SK-N-SH treated with all-trans-retinoic acid at 6 μM for 48 hours (cell line): ENCODE data around the gene ACTN3.
"Not testable (repeated sequence)": the region's sequence is repeated elsewhere in the genome, so short reads cannot be mapped to it uniquely, and the experiment has no call there.

Experiments used
- ATAC-seq: fragments of 200-7000 bp; cut with Tn5 transposase; 3 replicates; pipeline ENCODE4 v1.9.1; 2020; ENCODE audit warnings: mild to moderate bottlenecking, moderate library complexity
- ARNTL ChIP-seq: fragments of 450-650 bp; formaldehyde crosslinking; IDR thresholded peaks from 2 replicates; pipeline ENCODE4 v1.5.0; 2020; ENCODE audit warnings: low read depth, mild to moderate bottlenecking, moderate library complexity, borderline replicate concordance
- CREB5 ChIP-seq: fragments of 250-450 bp; sonication (Bioruptor Pico); IDR thresholded peaks from 2 replicates; pipeline ENCODE4 v1.5.1; 2020; ENCODE audit warnings: low read depth, mild to moderate bottlenecking, moderate library complexity
- ESRRG ChIP-seq: fragments of 250-450 bp; sonication (Bioruptor Pico); IDR thresholded peaks from 2 replicates; pipeline ENCODE4 v1.6.1; 2021; ENCODE audit warnings: mild to moderate bottlenecking
- GLIS3 ChIP-seq: fragments of 250-450 bp; sonication (Bioruptor Pico); IDR thresholded peaks from 2 replicates; pipeline ENCODE4 v1.5.0; 2020; ENCODE audit warnings: mild to moderate bottlenecking, moderate library complexity
- ISL1 ChIP-seq: fragments of 250-450 bp; sonication (Bioruptor Pico); IDR thresholded peaks from 2 replicates; pipeline ENCODE4 v2.1.2; 2022; ENCODE audit warnings: mild to moderate bottlenecking, moderate library complexity
- OSR1 ChIP-seq: fragments of 250-450 bp; sonication (Bioruptor Pico); IDR thresholded peaks from 2 replicates; pipeline ENCODE4 v1.8.0; 2022; ENCODE audit warnings: moderate library complexity, mild to moderate bottlenecking, inconsistent platforms
- PATZ1 ChIP-seq: fragments of 250-450 bp; sonication (Bioruptor Pico); IDR thresholded peaks from 2 replicates; pipeline ENCODE4 v1.8.0; 2020; ENCODE audit warnings: mild to moderate bottlenecking, moderate library complexity, borderline replicate concordance
- POU6F1 ChIP-seq: fragments of 250-450 bp; sonication (Bioruptor Pico); IDR thresholded peaks from 2 replicates; pipeline ENCODE4 v1.8.0; 2021; ENCODE audit warnings: low read depth, mild to moderate bottlenecking, moderate library complexity, borderline replicate concordance
- PPARA ChIP-seq: fragments of 250-450 bp; sonication (Bioruptor Pico); IDR thresholded peaks from 2 replicates; pipeline ENCODE4 v1.5.0; 2020; ENCODE audit warnings: mild to moderate bottlenecking, borderline replicate concordance
- RARB ChIP-seq: fragments of 250-450 bp; sonication (Bioruptor Pico); IDR thresholded peaks from 2 replicates; pipeline ENCODE4 v1.8.0; 2021; ENCODE audit warnings: mild to moderate bottlenecking, moderate library complexity
- TOX ChIP-seq: fragments of 250-450 bp; sonication (Bioruptor Pico); IDR thresholded peaks from 2 replicates; pipeline ENCODE4 v1.8.0; 2021; ENCODE audit warnings: mild to moderate bottlenecking, moderate library complexity, borderline replicate concordance
- TSHZ2 ChIP-seq: fragments of 250-450 bp; sonication (Bioruptor Pico); IDR thresholded peaks from 2 replicates; pipeline ENCODE4 v1.5.0; 2020; ENCODE audit warnings: mild to moderate bottlenecking, moderate library complexity
- ZC3H10 ChIP-seq: fragments of 250-450 bp; sonication (Bioruptor Pico); IDR thresholded peaks from 2 replicates; pipeline ENCODE4 v1.5.1; 2021; ENCODE audit warnings: mild to moderate bottlenecking, moderate library complexity
- ZFP3 ChIP-seq: fragments of 250-450 bp; sonication (Bioruptor Pico); IDR thresholded peaks from 2 replicates; pipeline ENCODE4 v1.5.0; 2020; ENCODE audit warnings: mild to moderate bottlenecking, moderate library complexity
- ZNF565 ChIP-seq: fragments of 450-650 bp; formaldehyde crosslinking; conservative IDR thresholded peaks from 2 replicates; pipeline ENCODE4 v1.5.0; 2020; ENCODE audit warnings: low read depth, mild to moderate bottlenecking, moderate library complexity
- ZNF70 ChIP-seq: fragments of 450-650 bp; formaldehyde crosslinking; IDR thresholded peaks from 2 replicates; pipeline ENCODE4 v1.5.0; 2020; ENCODE audit warnings: mild to moderate bottlenecking, moderate library complexity

Gene ACTN3

GRCh38 chr11:66532784-66533183, 13.9 kb upstream of the ACTN3 start (continued):
- TF ChIP-seq TSHZ2 (CRISPR knock-in tag) (no peak), GLIS3 (CRISPR knock-in tag) (no peak), RARB (CRISPR knock-in tag) (no peak), TOX (CRISPR knock-in tag) (no peak), ZFP3 (no peak)

GRCh38 chr11:66539170-66539869, 7.4 kb upstream of the ACTN3 start:
- TF ChIP-seq OSR1 (CRISPR knock-in tag) (no peak), ARNTL (CRISPR knock-in tag) (no peak), CREB5 (CRISPR knock-in tag) (no peak), ESRRG (CRISPR knock-in tag) (no peak), ZFP3 (no peak), TOX (CRISPR knock-in tag) (no peak)
- ATAC-seq, result no peak

- ATAC-seq, result no peak
- no peak for TF ChIP-seq POU6F1 (CRISPR knock-in tag)
- TF ChIP-seq ZNF565, result no peak
- TF ChIP-seq ARNTL (CRISPR knock-in tag), result no peak
- TF ChIP-seq PATZ1, result no peak
- no peak for TF ChIP-seq RARB (CRISPR knock-in tag)
- no peak for TF ChIP-seq PPARA (CRISPR knock-in tag)
- TF ChIP-seq CREB5 (CRISPR knock-in tag), result no peak
- no peak for TF ChIP-seq ZNF70 (CRISPR knock-in tag)
- no peak for TF ChIP-seq ZFP3
- no peak for TF ChIP-seq GLIS3 (CRISPR knock-in tag)
- TF ChIP-seq ISL1 (CRISPR knock-in tag), result no peak
- no peak for TF ChIP-seq ZC3H10 (CRISPR knock-in tag)
- TF ChIP-seq TSHZ2 (CRISPR knock-in tag), result no peak
- no peak for TF ChIP-seq ESRRG (CRISPR knock-in tag)
Measured at GRCh38 chr11:66539870-66540213, 6.9 kb upstream of the ACTN3 start.

GRCh38 chr11:66540598-66540997, 6.1 kb upstream of the ACTN3 start:
- ATAC-seq, result not testable (repeated sequence)
